ENCODE data around the gene CARHSP1.
"Not testable (repeated sequence)": the region's sequence is repeated elsewhere in the genome, so short reads cannot be mapped to it uniquely, and the experiment has no call there.

The CARHSP1 gene

GRCh38 chr16:8853150-8853549, 15.7 kb downstream of the CARHSP1 start:
- no peak for DNase-seq

GRCh38 chr16:8852534-8852933, 16.3 kb downstream of the CARHSP1 start:
- no peak for DNase-seq

DNA sequence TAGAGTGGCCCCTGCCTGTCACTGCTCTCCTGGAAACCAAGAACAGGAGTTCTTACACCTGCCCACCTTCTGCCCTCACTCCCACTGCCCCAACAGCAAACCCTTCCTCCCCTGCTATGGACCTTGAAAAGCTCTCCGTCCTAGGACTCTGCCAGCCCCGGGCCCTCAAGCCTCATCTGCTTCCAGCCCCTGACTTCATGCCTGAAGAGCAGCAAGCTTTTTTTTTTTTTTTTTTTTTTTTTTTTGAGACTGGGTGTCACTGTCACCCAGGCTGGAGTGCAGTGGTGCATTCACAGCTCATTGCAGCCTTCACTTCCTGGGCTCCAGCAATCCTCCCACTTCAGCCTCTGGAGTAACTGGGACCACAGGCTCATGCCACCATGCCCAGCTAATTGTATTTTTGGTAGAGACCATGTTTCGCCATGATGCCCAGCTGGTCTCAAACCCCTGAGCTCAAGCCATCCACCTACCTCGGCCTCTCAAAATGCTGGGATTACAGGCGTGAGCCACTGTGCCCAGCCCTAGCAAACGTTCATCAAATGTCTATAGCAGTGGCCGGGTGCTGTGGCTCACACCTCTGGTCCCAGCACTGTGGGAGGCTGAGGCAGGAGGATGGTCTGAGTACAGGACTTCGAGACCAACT, 16.9 kb downstream of the CARHSP1 start:
- DNase-seq, result no peak

- DNase-seq, result no peak
These were observed 18.4 kb downstream of the CARHSP1 start for GRCh38 chr16:8850279-8850885.

DNA sequence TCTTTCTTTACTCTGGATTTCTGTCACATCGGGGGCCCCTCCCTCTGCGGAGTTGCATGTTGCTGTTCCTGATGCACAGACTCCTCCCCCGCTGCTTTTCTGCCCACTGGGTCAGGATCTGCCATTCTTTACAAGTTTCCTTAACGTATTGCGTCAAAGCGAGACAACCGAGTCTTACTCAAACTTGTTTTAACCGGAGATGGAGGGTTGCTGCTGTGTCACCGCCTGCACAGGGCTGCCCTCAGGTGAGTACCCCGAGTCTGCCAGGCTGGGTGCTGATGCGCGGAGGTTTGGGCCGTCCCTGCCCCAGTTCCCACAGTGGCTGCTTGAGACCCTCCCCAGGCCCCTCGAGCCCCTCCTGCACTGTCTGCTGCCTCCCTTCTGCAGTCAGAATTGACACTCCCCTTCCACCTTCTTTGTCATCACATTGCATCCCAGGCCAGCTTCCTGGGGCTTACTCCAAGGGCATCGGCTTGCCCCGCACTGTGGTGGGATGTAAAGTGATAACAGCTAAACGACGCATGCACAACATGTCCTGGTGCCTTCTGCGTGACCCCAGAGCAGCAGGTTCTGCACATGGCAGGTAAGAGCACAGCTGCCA, 19.3 kb downstream of the CARHSP1 start:
- no peak for DNase-seq

DNA sequence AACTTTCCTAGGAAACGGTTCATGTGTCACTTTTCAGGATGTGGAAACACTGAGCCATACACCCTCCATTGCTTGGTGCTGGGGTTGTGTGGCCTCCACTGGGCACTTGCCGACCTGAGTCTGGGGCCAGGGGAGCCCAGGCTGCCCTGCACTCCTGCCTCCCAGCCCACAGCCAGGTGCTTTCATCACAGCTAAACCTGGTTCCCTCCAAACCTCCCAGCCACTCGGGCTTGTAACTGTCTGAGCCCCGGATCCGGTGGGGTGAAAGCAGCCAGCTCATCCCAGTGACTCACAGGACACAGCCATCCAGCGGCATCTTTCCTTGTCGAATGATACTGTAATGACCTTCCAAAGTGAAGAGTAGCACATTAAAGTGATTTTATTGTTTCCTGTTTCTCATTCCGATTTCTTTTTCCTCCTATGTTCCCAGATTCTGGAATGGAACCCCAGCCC, 19.8 kb downstream of the CARHSP1 start:
- DNase-seq, result no peak

GRCh38 chr16:8848231-8848938, 20.4 kb downstream of the CARHSP1 start:
- DNase-seq, result no peak

DNA sequence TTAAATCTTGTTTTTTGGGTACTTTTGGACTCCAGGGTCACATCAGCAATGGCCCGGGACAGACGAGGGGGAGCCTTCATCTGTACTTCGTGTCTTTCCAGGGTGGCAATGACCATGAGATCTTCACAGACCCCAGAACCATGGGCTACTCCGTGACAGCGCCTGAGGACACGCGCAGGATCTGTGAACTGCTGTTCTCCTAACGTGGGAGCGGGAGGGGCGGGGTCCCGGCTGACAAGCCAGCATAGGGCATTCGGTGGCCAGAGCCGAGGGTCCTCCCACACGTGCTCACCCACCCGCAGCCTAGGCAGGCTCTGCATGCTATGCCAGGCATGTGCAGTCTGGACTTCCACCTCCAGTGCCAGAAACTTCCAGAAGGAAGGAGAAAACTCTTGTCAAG, 21.2 kb downstream of the CARHSP1 start:
- DNase-seq, result no peak

DNA sequence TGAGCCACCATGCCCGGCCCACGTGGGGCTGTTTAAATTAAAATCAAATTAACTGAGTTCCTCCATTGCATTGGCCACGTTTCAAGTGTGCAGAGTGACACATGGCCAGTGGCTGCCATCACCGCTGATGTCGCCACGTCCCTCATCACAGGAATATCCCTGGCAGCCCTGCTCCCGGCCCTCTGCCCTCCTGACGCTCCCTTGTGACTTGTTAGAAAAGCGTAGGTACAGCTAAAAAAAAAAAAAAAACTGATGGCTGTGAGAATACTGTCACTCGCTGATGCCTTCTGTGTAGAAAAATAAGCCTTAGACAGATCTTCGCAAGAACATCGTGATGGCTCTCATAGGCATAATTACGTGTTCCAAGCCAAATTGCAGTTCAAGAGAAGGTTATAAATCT, 21.7 kb downstream of the CARHSP1 start:
- DNase-seq, result no peak

GRCh38 chr16:8846401-8846932, 22.3 kb downstream of the CARHSP1 start:
- DNase-seq, result no peak

DNA sequence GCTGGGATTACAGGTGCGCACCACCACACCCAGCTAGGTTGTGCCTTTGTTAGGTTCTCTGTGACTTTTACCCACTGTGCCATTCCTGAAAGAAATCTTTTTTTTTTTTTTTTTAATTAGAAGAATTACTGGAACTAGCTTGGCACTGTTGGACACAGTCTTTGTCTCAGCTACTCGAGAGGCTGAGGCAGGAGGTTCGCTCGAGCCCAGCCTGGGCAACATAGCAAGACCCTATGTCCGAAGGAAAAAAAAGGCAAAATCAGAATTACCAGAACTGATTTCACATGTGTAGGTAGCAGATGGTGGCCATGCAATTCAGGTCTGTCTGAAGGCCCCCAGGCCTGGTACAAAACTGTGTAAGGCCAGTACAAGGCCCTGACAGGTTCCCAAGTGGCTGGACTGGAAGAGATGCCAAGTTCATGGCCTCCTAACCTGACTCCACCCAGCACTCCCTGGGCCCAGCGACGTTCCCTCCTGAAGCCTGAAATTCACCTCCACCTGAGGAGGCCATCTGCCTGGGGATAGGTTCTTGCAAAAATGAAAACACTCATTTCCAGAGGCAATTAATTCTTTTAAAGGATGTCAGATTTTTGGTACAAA, 23.0 kb downstream of the CARHSP1 start:
- no peak for DNase-seq

- not testable (repeated sequence) for DNase-seq
These were observed 25.5 kb downstream of the CARHSP1 start for GRCh38 chr16:8843296-8843695.

GRCh38 chr16:8842016-8842415, 26.8 kb downstream of the CARHSP1 start:
- DNase-seq, result not testable (repeated sequence)

GRCh38 chr16:8837594-8837993, 31.2 kb downstream of the CARHSP1 start:
- not testable (repeated sequence) for DNase-seq

GRCh38 chr16:8836797-8837196, 32.0 kb downstream of the CARHSP1 start:
- not testable (repeated sequence) for DNase-seq

GRCh38 chr16:8832717-8833105, 36.1 kb downstream of the CARHSP1 start:
- no peak for DNase-seq

DNA sequence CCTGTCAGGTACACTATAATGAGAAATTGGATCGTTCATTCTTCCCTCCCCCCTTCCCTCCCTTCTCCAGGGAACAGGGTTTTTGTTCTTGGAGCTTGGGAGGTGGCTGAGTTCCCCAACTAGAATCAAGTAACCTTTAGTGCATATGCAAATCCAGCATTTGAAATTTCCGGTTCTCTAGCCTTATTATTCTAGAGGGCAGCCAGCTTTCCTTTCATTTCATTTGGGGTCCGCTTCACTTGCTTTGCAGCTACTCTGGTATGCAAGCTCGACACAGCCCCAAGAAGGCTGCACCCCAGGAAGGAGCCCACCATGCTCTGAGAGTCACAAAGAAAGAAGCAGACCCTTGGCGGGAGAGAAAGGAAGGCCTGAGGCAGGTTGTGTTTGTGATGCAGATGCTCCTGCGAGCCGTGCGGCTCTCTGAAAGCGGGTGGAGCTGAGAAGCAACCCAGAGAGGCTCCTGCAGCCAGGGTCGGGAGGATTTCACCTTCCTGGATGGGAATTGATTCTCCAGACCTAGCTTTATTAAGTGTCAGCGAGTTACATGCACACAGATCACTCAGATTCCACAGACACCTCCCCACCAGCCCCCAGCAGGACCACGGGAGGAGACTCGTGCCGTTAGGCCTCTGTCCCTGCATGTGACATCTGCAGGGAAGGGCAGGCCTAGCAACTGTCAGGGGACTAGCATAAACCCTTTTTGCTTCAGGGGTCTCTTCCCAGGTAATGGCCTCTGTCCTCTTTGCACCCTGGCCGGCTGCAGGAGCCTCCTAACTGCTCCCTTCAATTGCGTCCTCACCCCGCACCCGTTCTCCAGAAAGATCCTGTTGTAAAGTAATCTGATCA, 36.7 kb downstream of the CARHSP1 start:
- DNase-seq, result no peak

DNA sequence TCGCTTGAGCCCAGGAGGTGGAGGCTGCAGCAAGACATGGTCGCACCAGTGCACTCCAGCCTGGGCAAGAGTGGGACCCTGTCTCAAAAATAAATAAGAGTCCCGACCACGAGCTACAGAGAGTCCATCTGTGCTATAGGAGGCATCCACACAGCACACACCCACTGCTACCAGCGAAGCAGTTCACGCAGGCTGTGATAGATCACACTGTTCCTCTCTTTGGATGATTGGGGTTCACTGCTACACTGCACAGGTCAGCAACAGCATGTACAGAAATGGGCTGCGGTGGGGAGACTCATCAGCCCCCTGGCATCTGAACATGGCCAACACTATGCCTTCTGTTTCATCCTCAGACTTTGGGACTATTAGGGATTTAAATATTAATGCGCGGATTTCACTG, 37.4 kb downstream of the CARHSP1 start:
- DNase-seq, result no peak

DNA sequence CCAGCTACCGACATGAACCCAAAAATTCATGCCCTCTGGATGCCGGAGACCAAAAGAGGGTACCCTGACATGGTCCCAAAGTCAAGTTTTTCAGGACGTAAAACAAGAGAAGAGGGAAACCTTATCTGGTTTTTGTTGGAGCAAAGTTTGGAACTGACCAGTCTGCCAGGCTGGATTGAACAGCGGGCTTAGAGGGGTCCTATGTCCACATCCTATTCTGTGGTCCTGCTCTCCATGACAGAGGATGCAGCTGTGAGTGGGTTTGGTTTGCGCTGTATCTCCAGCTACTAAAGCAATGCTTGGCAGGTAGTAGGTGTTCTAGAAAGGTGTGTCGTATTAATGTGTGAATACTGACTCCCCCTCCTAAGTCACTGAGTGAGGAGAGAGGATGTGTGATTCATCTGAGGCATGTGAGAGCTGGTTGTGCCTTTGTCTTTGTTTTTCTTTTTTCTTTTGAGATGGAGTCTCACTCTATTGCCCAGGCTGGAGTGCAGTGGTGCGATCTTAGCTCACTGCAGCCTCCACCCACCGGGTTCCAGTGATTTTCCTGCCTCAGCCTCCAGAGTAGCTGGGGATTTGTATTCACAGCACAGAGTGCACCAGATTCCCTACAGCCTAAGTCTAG, 40.2 kb downstream of the CARHSP1 start:
- DNase-seq, result no peak

DNA sequence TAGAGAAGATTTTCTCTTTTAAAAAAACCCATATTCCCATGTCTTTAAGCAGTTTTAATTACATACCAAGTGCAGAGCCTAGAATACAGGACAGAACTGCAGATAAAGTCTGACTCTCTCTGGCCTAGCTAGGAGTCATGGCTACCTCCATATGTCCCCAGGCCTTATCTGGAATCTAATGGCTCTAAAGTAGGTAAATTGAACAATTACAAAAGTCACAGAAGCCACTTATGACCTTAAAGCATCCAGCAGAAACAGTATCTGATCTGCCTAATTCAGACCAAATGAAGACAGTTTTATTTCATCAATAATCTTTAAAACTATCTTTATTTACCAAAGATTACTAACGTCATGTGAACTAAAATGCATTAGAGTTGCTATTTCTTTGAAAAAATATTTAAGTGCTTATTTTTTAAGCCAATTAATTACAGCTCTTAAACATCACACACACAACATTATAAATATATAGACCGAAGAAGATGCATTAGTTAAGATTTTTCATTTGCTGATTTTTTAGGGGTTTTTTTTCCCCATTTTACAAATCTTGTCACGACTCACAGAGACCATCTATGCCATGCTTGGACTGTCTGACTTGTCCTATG, 42.4 kb downstream of the CARHSP1 start:
- no peak for DNase-seq

- no peak for DNase-seq
These were observed 46.4 kb downstream of the CARHSP1 start for GRCh38 chr16:8822403-8822802.

All from NCI-H69 (cell line).